Measurements from ENCODE around the gene ADAMTS15. TPM values are rescaled to one million over a fixed set of nuclear protein-coding genes. Genes with fewer than 3 reads are reported as not detected.

Gene ADAMTS15
- total RNA-seq, 2 donors from 2014 or later: 10.8 to 14.1 TPM

GRCh38 chr11:130452940-130453339 is 4.5 kb downstream of the ADAMTS15 start:
- Histone ChIP-seq H3K4me1 (ENCODE audit: control insufficient read depth in 1 of 2, low read depth in 2 of 2) (peaks cover 12 to 69% of the 10 kb centered on the region in 2 donors), H3K27me3 (replicated peaks; ENCODE audit: insufficient read depth) (no peaks in the 10 kb centered on the region), H3K27ac (peak overlapping the region in 1 of 2 donors; percentile 60), H3K36me3 (no peaks in the 10 kb centered on the region), H3K9me3 (no peaks in the 10 kb centered on the region), H3K4me3 (no peak overlapping the region)
- DNase-seq (ENCODE audit: low spot score) (no peak), ATAC-seq (ENCODE audit: insufficient number of reproducible peaks, low FRiP score, low read depth) (no peak)
- TF ChIP-seq CTCF (IDR thresholded peaks at IDR 0.05): no peak

GRCh38 chr11:130454491-130455252 is 6.2 kb downstream of the ADAMTS15 start:
- peaks cover 12 to 72% of the 10 kb centered on the region in 2 donors for H3K4me1 ChIP-seq (ENCODE audit: control insufficient read depth in 1 of 2, low read depth in 2 of 2)
- H3K27ac ChIP-seq: no peak overlapping the region
- no peak overlapping the region for H3K4me3 ChIP-seq
- no peak for DNase-seq (ENCODE audit: low spot score)
- no peaks in the 10 kb centered on the region for H3K9me3 ChIP-seq
- no peaks in the 10 kb centered on the region for H3K27me3 ChIP-seq (replicated peaks; ENCODE audit: insufficient read depth)
- H3K36me3 ChIP-seq: no peaks in the 10 kb centered on the region
- TF ChIP-seq CTCF (IDR thresholded peaks at IDR 0.05): no peak
- ATAC-seq (ENCODE audit: insufficient number of reproducible peaks, low FRiP score, low read depth): no peak

- TF ChIP-seq CTCF (IDR thresholded peaks at IDR 0.05): no peak
- peaks cover 12 to 63% of the 10 kb centered on the region in 2 donors for H3K4me1 ChIP-seq (ENCODE audit: control insufficient read depth in 1 of 2, low read depth in 2 of 2)
- DNase-seq (ENCODE audit: low spot score) (no peak), ATAC-seq (ENCODE audit: insufficient number of reproducible peaks, low FRiP score, low read depth) (no peak)
- no peaks in the 10 kb centered on the region for H3K9me3 ChIP-seq
- H3K4me3 ChIP-seq: no peak overlapping the region
- H3K36me3 ChIP-seq: no peaks in the 10 kb centered on the region
- no peak overlapping the region for H3K27ac ChIP-seq
- no peaks in the 10 kb centered on the region for H3K27me3 ChIP-seq (replicated peaks; ENCODE audit: insufficient read depth)
Measured at GRCh38 chr11:130455483-130456127, 7.2 kb downstream of the ADAMTS15 start.

- ATAC-seq (ENCODE audit: insufficient number of reproducible peaks, low FRiP score, low read depth): no peak
- H3K9me3 ChIP-seq: no peaks in the 10 kb centered on the region
- H3K27me3 ChIP-seq (replicated peaks; ENCODE audit: insufficient read depth): no peaks in the 10 kb centered on the region
- peaks cover 1% of the 10 kb centered on the region for H3K36me3 ChIP-seq
- no peak for TF ChIP-seq CTCF (IDR thresholded peaks at IDR 0.05)
- H3K4me1 ChIP-seq (ENCODE audit: control insufficient read depth in 1 of 2, low read depth in 2 of 2): peaks cover 12 to 56% of the 10 kb centered on the region in 2 donors
- H3K4me3 ChIP-seq: no peak overlapping the region
- no peak overlapping the region for H3K27ac ChIP-seq
- DNase-seq (ENCODE audit: low spot score): no peak
Measured at GRCh38 chr11:130456286-130456685, 7.8 kb downstream of the ADAMTS15 start.

GRCh38 chr11:130457623-130458409 is 9.4 kb downstream of the ADAMTS15 start:
- Histone ChIP-seq H3K27ac (peak overlapping the region in 1 of 2 donors; percentile 35), H3K36me3 (peaks cover 11% of the 10 kb centered on the region), H3K27me3 (replicated peaks; ENCODE audit: insufficient read depth) (no peaks in the 10 kb centered on the region), H3K4me1 (ENCODE audit: control insufficient read depth in 1 of 2, low read depth in 2 of 2) (peaks cover 5 to 41% of the 10 kb centered on the region in 2 donors), H3K4me3 (peak overlapping the region; percentile 35), H3K9me3 (no peaks in the 10 kb centered on the region)
- DNase-seq (ENCODE audit: low spot score) (no peak), ATAC-seq (ENCODE audit: insufficient number of reproducible peaks, low FRiP score, low read depth) (no peak)
- TF ChIP-seq CTCF (IDR thresholded peaks at IDR 0.05): no peak

All from thoracic aorta (tissue), 2 donors.